Measurements from ENCODE around the gene STK24.

STK24 gene

DNA sequence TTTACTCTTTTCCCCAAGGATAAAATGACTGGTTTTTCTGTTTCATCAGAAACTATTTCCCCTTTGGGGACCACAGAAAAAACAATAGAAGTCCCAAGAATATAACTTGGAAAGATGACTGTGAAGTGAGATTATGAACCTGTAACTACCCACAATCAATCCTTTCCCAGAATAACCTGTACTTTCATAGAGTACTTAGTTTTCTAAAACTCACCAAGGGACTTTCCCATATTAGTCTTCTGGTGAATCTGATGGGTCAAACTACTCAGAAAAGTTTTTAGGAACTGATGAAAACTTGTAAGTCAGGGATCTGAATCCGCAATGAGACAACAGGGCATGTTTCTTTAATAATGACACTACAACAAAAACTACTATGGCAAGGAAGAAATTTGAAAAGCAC lies 62.6 kb downstream of the STK24 start:
- Histone ChIP-seq H3K4me3 (ENCODE audit: insufficient read depth, low read depth, low read length) (no peak overlapping the region), H3K9me3 (ENCODE audit: control insufficient read depth, low read length) (no peaks in the 10 kb centered on the region), H3K4me1 (ENCODE audit: control insufficient read depth, insufficient read depth, low read length) (peaks cover 11% of the 10 kb centered on the region), H3K27ac (ENCODE audit: insufficient read depth, low read depth, low read length, poor library complexity, severe bottlenecking) (no peak overlapping the region), H3K36me3 (ENCODE audit: control insufficient read depth, insufficient read depth, low read length) (peaks cover 4% of the 10 kb centered on the region), H3K27me3 (ENCODE audit: control insufficient read depth, insufficient read depth, low read length, poor library complexity, severe bottlenecking) (no peaks in the 10 kb centered on the region)
- WGBS, 2 experiments, result 75 to 100% methylated on average over 1 of the region's 1 CpG

DNA sequence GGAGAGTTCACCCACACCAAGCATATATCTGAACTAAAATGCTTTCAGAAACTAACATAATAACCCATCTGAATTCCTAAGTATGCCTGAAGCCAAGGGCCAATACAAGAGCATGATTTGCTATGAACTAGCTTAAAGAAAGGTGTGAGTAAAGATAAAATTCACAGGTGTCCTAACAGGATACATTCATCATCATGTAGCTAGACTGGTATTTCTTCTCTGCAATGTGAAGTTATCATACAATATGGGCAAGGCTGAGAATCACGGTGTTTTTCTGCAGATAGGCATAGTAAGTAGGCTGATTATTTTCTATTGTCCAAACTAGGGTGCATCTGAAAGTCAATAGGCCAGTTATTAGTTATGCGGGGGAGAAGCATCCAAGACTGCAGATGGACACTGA lies 63.1 kb downstream of the STK24 start:
- Histone ChIP-seq H3K36me3 (ENCODE audit: control insufficient read depth, insufficient read depth, low read length) (peaks cover 4% of the 10 kb centered on the region), H3K27ac (ENCODE audit: insufficient read depth, low read depth, low read length, poor library complexity, severe bottlenecking) (no peak overlapping the region), H3K4me1 (ENCODE audit: control insufficient read depth, insufficient read depth, low read length) (peaks cover 11% of the 10 kb centered on the region), H3K4me3 (ENCODE audit: insufficient read depth, low read depth, low read length) (no peak overlapping the region), H3K27me3 (ENCODE audit: control insufficient read depth, insufficient read depth, low read length, poor library complexity, severe bottlenecking) (no peaks in the 10 kb centered on the region), H3K9me3 (ENCODE audit: control insufficient read depth, low read length) (no peaks in the 10 kb centered on the region)
- WGBS, 2 experiments, result 92 to 100% methylated on average over 2 of the region's 2 CpGs

DNA sequence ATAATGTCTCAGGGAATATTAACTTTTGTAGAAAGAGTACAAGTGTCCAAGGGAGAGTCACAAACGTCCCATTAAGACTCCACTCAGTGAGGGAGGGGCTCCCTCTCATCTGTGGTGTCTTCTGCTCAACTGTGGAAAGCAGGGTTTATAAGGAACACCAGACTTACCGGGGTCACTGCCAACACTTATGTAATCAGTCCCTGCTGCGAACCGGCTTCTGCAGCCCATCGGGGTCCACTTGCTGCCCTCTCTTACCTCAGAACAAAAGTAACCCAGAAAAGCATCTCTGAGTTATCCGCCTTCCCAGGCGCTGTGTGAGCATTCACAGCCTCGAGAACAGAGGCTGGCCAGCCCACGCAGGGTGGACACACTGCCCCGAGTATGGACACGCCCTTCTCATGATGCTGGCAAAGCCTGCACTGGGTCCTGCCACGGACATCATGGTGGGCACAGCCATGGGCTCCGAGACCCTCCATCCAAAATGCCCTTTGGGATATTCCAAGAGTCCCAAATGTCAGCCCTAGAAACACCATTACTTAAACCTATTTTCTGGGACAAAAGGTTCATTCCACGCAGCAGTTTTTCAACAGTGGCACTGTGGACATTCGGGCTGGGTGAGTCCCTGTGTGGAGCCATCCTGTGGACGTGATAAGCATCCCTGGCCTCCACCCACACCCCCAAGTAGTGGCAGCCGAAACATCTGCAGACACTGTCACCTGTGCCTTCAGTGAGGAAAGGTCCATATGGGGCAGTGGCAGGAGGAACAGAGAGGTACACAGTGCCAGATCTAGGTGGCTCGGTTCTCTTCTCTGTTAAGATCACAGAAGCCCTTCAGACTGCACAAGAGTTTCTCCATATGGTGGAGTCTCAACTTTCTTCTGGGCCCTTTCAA lies 63.9 kb downstream of the STK24 start:
- no peak overlapping the region for H3K27ac ChIP-seq (ENCODE audit: insufficient read depth, low read depth, low read length, poor library complexity, severe bottlenecking)
- H3K9me3 ChIP-seq (ENCODE audit: control insufficient read depth, low read length), result no peaks in the 10 kb centered on the region
- no peaks in the 10 kb centered on the region for H3K27me3 ChIP-seq (ENCODE audit: control insufficient read depth, insufficient read depth, low read length, poor library complexity, severe bottlenecking)
- peaks cover 4% of the 10 kb centered on the region for H3K36me3 ChIP-seq (ENCODE audit: control insufficient read depth, insufficient read depth, low read length)
- H3K4me1 ChIP-seq (ENCODE audit: control insufficient read depth, insufficient read depth, low read length), result peaks cover 15% of the 10 kb centered on the region
- no peak overlapping the region for H3K4me3 ChIP-seq (ENCODE audit: insufficient read depth, low read depth, low read length)
- whole genome bisulfite sequencing, 2 experiments, result 94 to 95% methylated on average over 18 of the region's 18 CpGs

DNA sequence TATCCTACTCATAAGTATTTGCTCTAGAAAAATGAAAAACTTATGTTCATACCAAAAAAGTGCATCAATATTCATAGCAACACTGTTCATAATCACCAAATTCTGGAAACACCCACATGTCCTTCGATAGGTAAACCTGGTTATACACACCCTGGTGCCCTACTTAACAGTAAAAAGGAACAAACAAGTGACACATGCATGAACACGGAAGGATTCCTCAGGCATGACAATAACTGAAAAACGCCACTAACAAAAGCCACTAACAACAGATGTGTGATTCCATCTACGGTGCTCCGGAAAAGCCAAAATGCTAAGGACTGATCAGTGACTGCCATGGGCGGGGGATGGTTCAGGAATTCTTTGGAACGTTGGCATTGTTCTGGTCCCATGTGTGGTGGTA lies 65.5 kb downstream of the STK24 start:
- 93% methylated on average over 6 to 7 of the region's 7 CpGs for WGBS, 2 experiments
- Histone ChIP-seq H3K4me1 (ENCODE audit: control insufficient read depth, insufficient read depth, low read length) (peaks cover 26% of the 10 kb centered on the region), H3K27ac (ENCODE audit: insufficient read depth, low read depth, low read length, poor library complexity, severe bottlenecking) (no peak overlapping the region), H3K4me3 (ENCODE audit: insufficient read depth, low read depth, low read length) (no peak overlapping the region), H3K9me3 (ENCODE audit: control insufficient read depth, low read length) (no peaks in the 10 kb centered on the region), H3K27me3 (ENCODE audit: control insufficient read depth, insufficient read depth, low read length, poor library complexity, severe bottlenecking) (no peaks in the 10 kb centered on the region), H3K36me3 (ENCODE audit: control insufficient read depth, insufficient read depth, low read length) (peaks cover 4% of the 10 kb centered on the region)

DNA sequence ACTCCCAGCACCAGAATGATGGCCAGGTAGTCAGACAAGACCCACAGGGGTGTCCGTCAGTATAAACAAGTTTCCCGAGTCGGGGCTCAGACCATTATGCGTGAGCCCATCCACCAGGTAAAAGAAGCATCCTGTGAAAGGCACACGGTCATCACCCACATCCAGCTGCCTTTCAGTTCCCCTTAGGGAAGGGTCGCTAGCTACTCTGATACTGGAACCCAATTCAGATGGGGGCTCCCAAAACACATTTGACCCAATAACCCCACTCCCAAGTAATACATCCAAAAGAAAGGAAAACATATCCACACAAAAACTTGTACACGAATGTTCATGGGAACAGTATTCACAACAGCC lies 66.8 kb downstream of the STK24 start:
- Histone ChIP-seq H3K4me3 (ENCODE audit: insufficient read depth, low read depth, low read length) (no peak overlapping the region), H3K36me3 (ENCODE audit: control insufficient read depth, insufficient read depth, low read length) (peaks cover 4% of the 10 kb centered on the region), H3K27ac (ENCODE audit: insufficient read depth, low read depth, low read length, poor library complexity, severe bottlenecking) (no peak overlapping the region), H3K4me1 (ENCODE audit: control insufficient read depth, insufficient read depth, low read length) (peaks cover 24% of the 10 kb centered on the region), H3K9me3 (ENCODE audit: control insufficient read depth, low read length) (no peaks in the 10 kb centered on the region), H3K27me3 (ENCODE audit: control insufficient read depth, insufficient read depth, low read length, poor library complexity, severe bottlenecking) (no peaks in the 10 kb centered on the region)
- 93 to 96% methylated on average over 7 of the region's 7 CpGs for WGBS, 2 experiments

- WGBS, 2 experiments, result 93% methylated on average over 9 to 10 of the region's 10 CpGs
- Histone ChIP-seq H3K4me1 (ENCODE audit: control insufficient read depth, insufficient read depth, low read length) (peaks cover 24% of the 10 kb centered on the region), H3K27me3 (ENCODE audit: control insufficient read depth, insufficient read depth, low read length, poor library complexity, severe bottlenecking) (no peaks in the 10 kb centered on the region), H3K36me3 (ENCODE audit: control insufficient read depth, insufficient read depth, low read length) (peaks cover 4% of the 10 kb centered on the region), H3K4me3 (ENCODE audit: insufficient read depth, low read depth, low read length) (no peak overlapping the region), H3K9me3 (ENCODE audit: control insufficient read depth, low read length) (no peaks in the 10 kb centered on the region), H3K27ac (ENCODE audit: insufficient read depth, low read depth, low read length, poor library complexity, severe bottlenecking) (no peak overlapping the region)
Observed at GRCh38 chr13:98509271-98510155, 67.4 kb downstream of the STK24 start.

DNA sequence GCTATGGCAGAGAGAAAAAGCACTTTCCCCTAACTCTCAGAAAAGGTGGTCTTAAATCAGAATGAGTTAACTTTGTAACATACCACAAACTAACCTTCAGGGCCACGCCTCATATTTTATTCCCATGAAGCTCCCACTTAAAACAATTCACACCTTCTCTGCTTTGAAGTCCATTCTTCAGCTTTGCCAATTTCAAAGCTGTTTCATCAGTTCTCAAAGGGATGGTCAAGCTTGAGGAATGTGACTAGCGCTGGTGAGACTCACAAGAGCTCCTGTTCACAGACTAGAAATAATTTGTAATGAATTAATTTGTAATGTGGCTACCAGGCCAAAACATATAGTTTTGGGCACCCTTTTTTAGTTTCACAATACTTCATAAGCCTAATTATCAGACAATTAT lies 68.2 kb downstream of the STK24 start:
- Histone ChIP-seq H3K4me3 (ENCODE audit: insufficient read depth, low read depth, low read length) (no peak overlapping the region), H3K36me3 (ENCODE audit: control insufficient read depth, insufficient read depth, low read length) (no peaks in the 10 kb centered on the region), H3K9me3 (ENCODE audit: control insufficient read depth, low read length) (no peaks in the 10 kb centered on the region), H3K27me3 (ENCODE audit: control insufficient read depth, insufficient read depth, low read length, poor library complexity, severe bottlenecking) (no peaks in the 10 kb centered on the region), H3K27ac (ENCODE audit: insufficient read depth, low read depth, low read length, poor library complexity, severe bottlenecking) (no peak overlapping the region), H3K4me1 (ENCODE audit: control insufficient read depth, insufficient read depth, low read length) (peaks cover 24% of the 10 kb centered on the region)
- WGBS, 2 experiments, result 64 to 71% methylated on average over 2 of the region's 2 CpGs

GRCh38 chr13:98508280-98508679 lies 68.6 kb downstream of the STK24 start:
- Histone ChIP-seq H3K9me3 (ENCODE audit: control insufficient read depth, low read length) (no peaks in the 10 kb centered on the region), H3K4me3 (ENCODE audit: insufficient read depth, low read depth, low read length) (no peak overlapping the region), H3K27me3 (ENCODE audit: control insufficient read depth, insufficient read depth, low read length, poor library complexity, severe bottlenecking) (no peaks in the 10 kb centered on the region), H3K4me1 (ENCODE audit: control insufficient read depth, insufficient read depth, low read length) (peaks cover 24% of the 10 kb centered on the region), H3K27ac (ENCODE audit: insufficient read depth, low read depth, low read length, poor library complexity, severe bottlenecking) (no peak overlapping the region), H3K36me3 (ENCODE audit: control insufficient read depth, insufficient read depth, low read length) (no peaks in the 10 kb centered on the region)
- 55 to 83% methylated on average over 1 to 2 of the region's 2 CpGs for WGBS, 2 experiments

DNA sequence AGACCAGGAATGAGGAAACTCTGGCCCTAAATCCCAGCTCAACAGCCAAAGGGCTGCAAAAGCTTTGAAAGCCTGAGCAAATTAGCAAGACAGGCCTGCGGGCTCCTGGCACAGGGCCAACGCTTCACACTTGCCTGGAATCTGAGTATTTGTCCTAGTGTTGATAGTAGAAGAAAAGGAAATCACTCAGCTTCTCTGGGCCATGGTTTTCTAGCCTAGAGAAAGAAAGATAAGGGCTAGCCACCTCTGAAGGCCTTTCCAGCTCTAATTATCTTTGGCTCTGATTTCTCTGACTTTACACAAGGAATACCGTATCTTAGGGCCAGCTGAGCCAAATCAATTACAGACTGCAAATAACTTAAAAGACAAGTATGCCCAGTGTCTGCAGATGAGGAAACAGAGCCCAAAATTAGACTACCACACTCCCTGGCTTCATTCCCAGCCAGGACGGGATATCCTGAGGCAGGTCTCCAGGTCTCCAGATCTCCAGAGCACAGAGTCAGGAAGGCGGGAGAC lies 69.6 kb downstream of the STK24 start:
- H3K36me3 ChIP-seq (ENCODE audit: control insufficient read depth, insufficient read depth, low read length), result no peaks in the 10 kb centered on the region
- no peaks in the 10 kb centered on the region for H3K27me3 ChIP-seq (ENCODE audit: control insufficient read depth, insufficient read depth, low read length, poor library complexity, severe bottlenecking)
- H3K4me1 ChIP-seq (ENCODE audit: control insufficient read depth, insufficient read depth, low read length), result peaks cover 24% of the 10 kb centered on the region
- H3K4me3 ChIP-seq (ENCODE audit: insufficient read depth, low read depth, low read length), result no peak overlapping the region
- 54 to 55% methylated on average over 5 of the region's 5 CpGs for WGBS, 2 experiments
- H3K27ac ChIP-seq (ENCODE audit: insufficient read depth, low read depth, low read length, poor library complexity, severe bottlenecking), result peak overlapping the region; percentile 50
- H3K9me3 ChIP-seq (ENCODE audit: control insufficient read depth, low read length), result no peaks in the 10 kb centered on the region

GRCh38 chr13:98506728-98507230 lies 70.1 kb downstream of the STK24 start:
- H3K36me3 ChIP-seq (ENCODE audit: control insufficient read depth, insufficient read depth, low read length), result no peaks in the 10 kb centered on the region
- no peaks in the 10 kb centered on the region for H3K9me3 ChIP-seq (ENCODE audit: control insufficient read depth, low read length)
- WGBS, 2 experiments, result 82 to 87% methylated on average over 16 of the region's 16 CpGs
- H3K4me3 ChIP-seq (ENCODE audit: insufficient read depth, low read depth, low read length), result no peak overlapping the region
- H3K27ac ChIP-seq (ENCODE audit: insufficient read depth, low read depth, low read length, poor library complexity, severe bottlenecking), result peak overlapping the region; percentile 50
- peaks cover 24% of the 10 kb centered on the region for H3K4me1 ChIP-seq (ENCODE audit: control insufficient read depth, insufficient read depth, low read length)
- H3K27me3 ChIP-seq (ENCODE audit: control insufficient read depth, insufficient read depth, low read length, poor library complexity, severe bottlenecking), result no peaks in the 10 kb centered on the region
